Measurements from ENCODE around the gene IL1RAPL1. TPM values are rescaled to one million over a fixed set of nuclear protein-coding genes. Genes with fewer than 3 reads are reported as not detected.

Gene IL1RAPL1
- total and polyA plus RNA-seq, 2 donors (not counting 3 experiments of a cell fraction or from before 2014, with no cell fraction given), result 0.79 to 1.3 TPM

DNA sequence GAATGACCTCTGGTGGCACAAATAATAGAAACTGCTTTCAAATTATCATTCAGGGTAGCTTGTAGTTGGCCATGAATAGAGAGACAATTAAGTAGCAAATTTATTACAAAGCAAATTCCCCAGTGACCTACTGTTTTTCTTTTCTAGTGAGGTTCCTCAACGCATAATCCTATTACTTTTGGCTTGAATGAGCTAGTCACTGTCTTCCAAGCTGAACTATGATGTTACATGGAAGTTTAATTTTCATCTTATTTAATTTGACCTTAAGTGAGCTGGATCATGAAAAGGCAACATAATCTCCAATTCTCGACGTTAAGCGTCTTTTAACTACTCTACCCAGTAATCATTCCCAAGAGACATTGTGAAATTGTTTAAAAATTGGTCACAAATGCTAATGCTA is 1280.7 kb downstream of the IL1RAPL1 start:
- H3K4me1 ChIP-seq (ENCODE audit: control insufficient read depth, extremely low read depth, insufficient read depth, low read length), result no peaks in the 10 kb centered on the region
- H3K4me2 ChIP-seq (ENCODE audit: insufficient read depth, low read length), result no peak overlapping the region
- no peak for FAIRE-seq
- H3K27me3 ChIP-seq (ENCODE audit: control insufficient read depth in 2 of 2, insufficient read depth in 2 of 2, low read length in 2 of 2), result no peaks in the 10 kb centered on the region
- no peak overlapping the region for H3K27ac ChIP-seq (ENCODE audit: insufficient read depth, low read depth, low read length)
- no TSS peak for BruUV-seq (replicated peaks)
- intact Hi-C loops (cut with micrococcal nuclease) (no loop called here), dilution Hi-C loops (cut with MboI; ENCODE audit: extremely low pct_ligation_motif_present, low sequenced_read_pairs) (no loop called here)
- no peaks in the 10 kb centered on the region for H3K9me3 ChIP-seq (replicated peaks; ENCODE audit: control insufficient read depth, insufficient read depth, low read length)
- H3K79me2 ChIP-seq (ENCODE audit: control insufficient read depth, insufficient read depth, low read length), result no peaks in the 10 kb centered on the region
- no peak overlapping the region for H3K9ac ChIP-seq (replicated peaks; ENCODE audit: extremely low read depth, insufficient read depth, low read length)
- H3K36me3 ChIP-seq (ENCODE audit: control insufficient read depth in 2 of 2, extremely low read depth in 1 of 2, insufficient read depth in 2 of 2, low read length in 2 of 2), result no peaks in the 10 kb centered on the region
- no peaks in the 10 kb centered on the region for H3K9me1 ChIP-seq (replicated peaks; ENCODE audit: control insufficient read depth, extremely low read depth, insufficient read depth, low read length)
- POLR2A ChIA-PET, result no interaction called here
- no peak overlapping the region for H2AFZ ChIP-seq (ENCODE audit: low read depth, low read length)
- no peak for TF ChIP-seq JUN (IDR thresholded peaks at IDR 0.05; ENCODE audit: borderline replicate concordance, insufficient read depth, insufficient read length, low read depth)
- no peak for TF ChIP-seq POLR2A (IDR thresholded peaks at IDR 0.05; ENCODE audit: low read depth, low read length)
- TF ChIP-seq, protein P1, sequence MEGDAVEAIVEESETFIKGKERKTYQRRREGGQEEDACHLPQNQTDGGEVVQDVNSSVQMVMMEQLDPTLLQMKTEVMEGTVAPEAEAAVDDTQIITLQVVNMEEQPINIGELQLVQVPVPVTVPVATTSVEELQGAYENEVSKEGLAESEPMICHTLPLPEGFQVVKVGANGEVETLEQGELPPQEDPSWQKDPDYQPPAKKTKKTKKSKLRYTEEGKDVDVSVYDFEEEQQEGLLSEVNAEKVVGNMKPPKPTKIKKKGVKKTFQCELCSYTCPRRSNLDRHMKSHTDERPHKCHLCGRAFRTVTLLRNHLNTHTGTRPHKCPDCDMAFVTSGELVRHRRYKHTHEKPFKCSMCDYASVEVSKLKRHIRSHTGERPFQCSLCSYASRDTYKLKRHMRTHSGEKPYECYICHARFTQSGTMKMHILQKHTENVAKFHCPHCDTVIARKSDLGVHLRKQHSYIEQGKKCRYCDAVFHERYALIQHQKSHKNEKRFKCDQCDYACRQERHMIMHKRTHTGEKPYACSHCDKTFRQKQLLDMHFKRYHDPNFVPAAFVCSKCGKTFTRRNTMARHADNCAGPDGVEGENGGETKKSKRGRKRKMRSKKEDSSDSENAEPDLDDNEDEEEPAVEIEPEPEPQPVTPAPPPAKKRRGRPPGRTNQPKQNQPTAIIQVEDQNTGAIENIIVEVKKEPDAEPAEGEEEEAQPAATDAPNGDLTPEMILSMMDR (IDR thresholded peaks at IDR 0.05; ENCODE audit: extremely low read depth in 1 of 2, insufficient read depth in 1 of 2, low read depth in 1 of 2, low read length in 2 of 2), result no peak
- no peak for TF ChIP-seq EZH2 (IDR thresholded peaks at IDR 0.05; ENCODE audit: borderline replicate concordance, low read depth, low read length, severe bottlenecking)
- no peak for TF ChIP-seq FOS (IDR thresholded peaks at IDR 0.05; ENCODE audit: borderline replicate concordance, insufficient read depth, low read length)
- no peak for TF ChIP-seq POLR2AphosphoS5 (IDR thresholded peaks at IDR 0.05; ENCODE audit: insufficient read depth, low read depth, low read length)
- no peak for TF ChIP-seq GATA2 (IDR thresholded peaks at IDR 0.05; ENCODE audit: insufficient read depth, insufficient read length, low read depth, low read length)
- no peak for TF ChIP-seq MYC (IDR thresholded peaks at IDR 0.05; ENCODE audit: low read depth, low read length)
- TF ChIP-seq, protein P2, sequence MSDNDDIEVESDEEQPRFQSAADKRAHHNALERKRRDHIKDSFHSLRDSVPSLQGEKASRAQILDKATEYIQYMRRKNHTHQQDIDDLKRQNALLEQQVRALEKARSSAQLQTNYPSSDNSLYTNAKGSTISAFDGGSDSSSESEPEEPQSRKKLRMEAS (IDR thresholded peaks at IDR 0.05; ENCODE audit: insufficient read depth, insufficient read length), result no peak
- CTCF ChIA-PET, result interaction anchor here (1.4 kb wide), 1 partner anchor 36 kb away, joined by 3 read pairs; no protein-coding TSS in a partner anchor
- no peak overlapping the region for H3K4me3 ChIP-seq (replicated peaks in 1 of 3; ENCODE audit: insufficient read depth in 1 of 3, low read depth in 1 of 3, low read length in 3 of 3)
- DNase-seq (ENCODE audit: low read depth, low spot score), result no peak
- H4K20me1 ChIP-seq (replicated peaks; ENCODE audit: control insufficient read depth, extremely low read depth, insufficient read depth, low read length), result no peaks in the 10 kb centered on the region

Measured in endothelial cell of umbilical vein (primary cell).